ENCODE results near the gene RAB6D. TPM values are rescaled to one million over a fixed set of nuclear protein-coding genes. Genes with fewer than 3 reads are reported as not detected.
A peak's percentile ranks its signal among the peaks of the same experiment; 100 is the strongest.
"Not testable (repeated sequence)": the region's sequence is repeated elsewhere in the genome, so short reads cannot be mapped to it uniquely, and the experiment has no call there.

The RAB6D gene
- total RNA-seq, 1 experiment from 2014 or later = 0.22 TPM

DNA sequence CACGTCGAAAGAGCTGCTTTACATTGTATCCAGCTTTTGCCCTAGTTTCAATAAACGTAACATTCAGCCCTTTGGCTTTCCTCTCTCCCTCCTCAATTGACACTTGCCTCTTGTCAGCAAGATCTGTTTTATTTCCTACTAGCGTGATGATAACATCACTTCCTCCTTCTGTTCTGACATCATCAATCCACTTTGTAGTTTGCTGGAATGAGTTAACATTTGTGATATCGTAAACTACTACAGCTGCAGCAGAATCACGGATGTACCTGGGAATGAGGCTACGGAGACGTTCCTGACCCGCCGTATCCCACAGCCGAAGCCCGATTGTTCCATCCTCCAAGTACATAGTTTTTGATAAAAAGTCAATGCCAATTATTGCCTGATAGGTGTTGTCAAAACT is 755 bp downstream of the RAB6D start:
- Mint-ChIP-seq H3K4me1 (peaks cover 16% of the 10 kb centered on the region), H3K27me3 (ENCODE audit: low read depth) (peaks cover 46% of the 10 kb centered on the region), H3K4me3 (peak overlapping the region; percentile 62)
- CTCF ChIA-PET; DNase-seq (ENCODE audit: low spot score); H3K27ac Mint-ChIP-seq; H3K9me3 Mint-ChIP-seq; H3K36me3 Mint-ChIP-seq; POLR2A ChIA-PET: not testable (repeated sequence)
- ATAC-seq = peak; percentile 13

DNA sequence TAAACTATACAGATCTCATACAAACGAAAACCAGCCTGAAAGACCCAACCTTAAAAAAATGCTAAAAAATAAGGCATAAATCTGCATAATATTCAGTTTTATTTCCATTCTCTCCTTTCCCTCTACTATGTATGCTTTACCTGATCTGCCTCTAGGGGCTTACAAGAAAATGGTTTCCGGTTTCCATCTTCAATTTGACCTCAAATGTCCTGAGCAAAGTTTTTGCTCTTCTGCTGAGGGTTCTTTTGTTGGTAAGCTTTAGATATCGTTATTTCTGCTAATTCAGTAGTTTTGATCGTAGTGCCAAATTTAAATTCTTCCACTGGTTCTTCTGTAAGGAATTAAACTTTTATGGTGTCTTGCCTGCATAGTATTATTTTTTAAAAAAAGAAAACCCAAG is 2.2 kb downstream of the RAB6D start:
- POLR2A ChIA-PET; CTCF ChIA-PET; ATAC-seq; DNase-seq (ENCODE audit: low spot score); H3K9me3 Mint-ChIP-seq; H3K36me3 Mint-ChIP-seq; H3K4me3 Mint-ChIP-seq; H3K27ac Mint-ChIP-seq: not testable (repeated sequence)
- peaks cover 49% of the 10 kb centered on the region for H3K27me3 Mint-ChIP-seq (ENCODE audit: low read depth)
- peaks cover 16% of the 10 kb centered on the region for H3K4me1 Mint-ChIP-seq

DNA sequence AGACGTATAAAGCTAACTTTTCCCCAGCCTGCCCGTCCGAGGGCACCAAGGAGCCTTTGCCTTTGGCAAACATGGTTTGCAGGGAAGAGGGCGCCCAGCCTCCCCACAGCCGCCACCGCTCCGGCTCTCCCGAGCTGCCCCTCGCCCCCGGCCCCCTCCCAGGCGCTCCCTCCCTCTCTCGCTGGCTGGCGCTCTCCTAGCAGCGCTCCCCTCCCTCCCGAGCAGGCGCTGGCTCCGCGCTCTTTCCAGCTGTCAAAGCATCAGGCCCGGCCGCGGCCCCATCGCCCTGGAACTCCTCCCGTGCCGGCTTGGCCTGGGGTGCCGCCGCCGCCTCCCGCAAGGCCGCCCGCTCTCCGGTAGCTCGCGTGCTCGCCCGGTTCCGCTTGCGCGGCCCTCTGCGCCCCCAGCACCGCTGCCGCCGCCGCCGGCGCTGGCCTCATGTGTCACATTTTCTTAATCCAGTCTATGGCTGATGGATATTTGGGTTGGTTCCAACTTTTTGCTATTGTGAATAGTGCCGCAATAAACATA is 10.7 kb downstream of the RAB6D start:
- H3K27ac Mint-ChIP-seq; H3K36me3 Mint-ChIP-seq; H3K9me3 Mint-ChIP-seq; DNase-seq (ENCODE audit: low spot score); CTCF ChIA-PET; POLR2A ChIA-PET; H3K4me1 Mint-ChIP-seq: not testable (repeated sequence)
- ATAC-seq = peak; percentile 83
- Mint-ChIP-seq H3K27me3 (ENCODE audit: low read depth) (peaks cover 43% of the 10 kb centered on the region), H3K4me3 (peak overlapping the region; percentile 54)

DNA sequence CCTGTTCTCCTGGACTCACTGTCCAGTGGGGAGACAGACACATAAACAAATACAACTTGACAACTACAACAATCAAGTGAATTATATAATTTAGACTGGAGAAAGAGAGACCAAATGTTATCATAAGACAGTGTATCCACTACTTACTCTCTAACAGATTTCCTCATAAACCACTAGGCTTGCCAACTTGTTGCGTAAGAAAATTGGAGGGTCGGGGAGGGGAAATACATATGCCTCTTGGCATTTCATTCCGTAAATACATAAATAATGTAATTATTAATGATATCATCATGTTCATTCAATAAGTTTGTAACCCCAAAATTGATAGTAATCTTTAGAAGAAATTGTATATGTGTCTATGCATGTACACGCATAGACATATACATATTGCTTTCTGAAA is 14.9 kb downstream of the RAB6D start:
- ChIA-PET POLR2A (no interaction called here), CTCF (no interaction called here)
- H3K4me3 Mint-ChIP-seq = no peak overlapping the region
- no peak overlapping the region for H3K27ac Mint-ChIP-seq
- H3K4me1 Mint-ChIP-seq = peaks cover 8% of the 10 kb centered on the region
- DNase-seq (ENCODE audit: low spot score) (no peak), ATAC-seq (no peak)
- TF ChIP-seq ZNF232 (CRISPR knock-in tag; IDR thresholded peaks at IDR 0.05) (no peak), TEAD1 (CRISPR knock-in tag; IDR thresholded peaks at IDR 0.05) (no peak), ETV6 (CRISPR knock-in tag; IDR thresholded peaks at IDR 0.05) (no peak), ELF4 (CRISPR knock-in tag; IDR thresholded peaks at IDR 0.05; ENCODE audit: low read depth) (no peak), EMX1 (CRISPR knock-in tag; IDR thresholded peaks at IDR 0.05) (no peak), SMAD4 (CRISPR knock-in tag; IDR thresholded peaks at IDR 0.05) (no peak)
- TF ChIP-seq, protein P1, sequence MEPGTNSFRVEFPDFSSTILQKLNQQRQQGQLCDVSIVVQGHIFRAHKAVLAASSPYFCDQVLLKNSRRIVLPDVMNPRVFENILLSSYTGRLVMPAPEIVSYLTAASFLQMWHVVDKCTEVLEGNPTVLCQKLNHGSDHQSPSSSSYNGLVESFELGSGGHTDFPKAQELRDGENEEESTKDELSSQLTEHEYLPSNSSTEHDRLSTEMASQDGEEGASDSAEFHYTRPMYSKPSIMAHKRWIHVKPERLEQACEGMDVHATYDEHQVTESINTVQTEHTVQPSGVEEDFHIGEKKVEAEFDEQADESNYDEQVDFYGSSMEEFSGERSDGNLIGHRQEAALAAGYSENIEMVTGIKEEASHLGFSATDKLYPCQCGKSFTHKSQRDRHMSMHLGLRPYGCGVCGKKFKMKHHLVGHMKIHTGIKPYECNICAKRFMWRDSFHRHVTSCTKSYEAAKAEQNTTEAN (CRISPR knock-in tag; IDR thresholded peaks at IDR 0.05) = no peak
- TF ChIP-seq, protein P2, sequence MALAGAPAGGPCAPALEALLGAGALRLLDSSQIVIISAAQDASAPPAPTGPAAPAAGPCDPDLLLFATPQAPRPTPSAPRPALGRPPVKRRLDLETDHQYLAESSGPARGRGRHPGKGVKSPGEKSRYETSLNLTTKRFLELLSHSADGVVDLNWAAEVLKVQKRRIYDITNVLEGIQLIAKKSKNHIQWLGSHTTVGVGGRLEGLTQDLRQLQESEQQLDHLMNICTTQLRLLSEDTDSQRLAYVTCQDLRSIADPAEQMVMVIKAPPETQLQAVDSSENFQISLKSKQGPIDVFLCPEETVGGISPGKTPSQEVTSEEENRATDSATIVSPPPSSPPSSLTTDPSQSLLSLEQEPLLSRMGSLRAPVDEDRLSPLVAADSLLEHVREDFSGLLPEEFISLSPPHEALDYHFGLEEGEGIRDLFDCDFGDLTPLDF (CRISPR knock-in tag; IDR thresholded peaks at IDR 0.05) = no peak
- peaks cover 22% of the 10 kb centered on the region for H3K27me3 Mint-ChIP-seq (ENCODE audit: low read depth)
- peaks cover 23% of the 10 kb centered on the region for H3K9me3 Mint-ChIP-seq
- H3K36me3 Mint-ChIP-seq = peaks cover 10% of the 10 kb centered on the region

DNA sequence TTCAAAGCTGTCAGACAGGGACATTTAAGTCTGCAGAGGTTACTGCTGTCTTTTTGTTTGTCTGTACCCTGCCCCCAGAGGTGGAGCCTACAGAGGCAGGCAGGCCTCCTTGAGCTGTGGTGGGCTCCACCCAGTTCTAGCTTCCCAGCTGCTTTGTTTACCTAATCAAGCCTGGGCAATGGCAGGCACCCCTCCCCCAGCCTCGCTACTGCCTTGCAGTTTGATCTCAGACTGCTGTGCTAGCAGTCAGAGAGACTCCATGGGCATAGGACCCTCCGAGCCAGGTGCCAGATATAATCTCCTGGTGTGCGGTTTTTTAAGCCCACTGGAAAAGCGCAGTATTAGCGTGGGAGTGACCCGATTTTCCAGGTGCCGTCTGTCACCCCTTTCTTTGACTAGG is 16.9 kb downstream of the RAB6D start:
- ATAC-seq; H3K27ac Mint-ChIP-seq; H3K36me3 Mint-ChIP-seq; POLR2A ChIA-PET; H3K4me1 Mint-ChIP-seq; CTCF ChIA-PET; H3K4me3 Mint-ChIP-seq; H3K27me3 Mint-ChIP-seq (ENCODE audit: low read depth): not testable (repeated sequence)
- peaks cover 24% of the 10 kb centered on the region for H3K9me3 Mint-ChIP-seq
- DNase-seq (ENCODE audit: low spot score) = peak; percentile 25

DNA sequence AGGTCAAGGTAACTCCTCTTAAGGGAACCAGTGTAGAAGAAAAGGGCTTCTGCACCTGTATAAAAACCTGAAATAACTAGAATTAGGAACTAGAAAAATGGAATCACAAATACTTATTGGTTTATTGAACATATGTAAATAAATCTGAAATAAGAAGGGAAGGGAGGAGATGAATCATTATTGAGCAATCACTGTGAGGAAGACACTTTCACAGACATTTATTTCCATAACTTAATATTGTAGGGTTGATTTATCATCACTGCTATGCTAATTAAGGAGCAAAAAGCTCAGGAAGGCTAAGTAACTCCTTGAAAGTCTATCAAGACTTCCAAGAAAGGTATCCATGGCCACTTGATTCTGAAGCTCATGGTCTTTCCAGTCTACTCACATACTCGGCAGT is 24.7 kb downstream of the RAB6D start:
- CTCF ChIA-PET = not testable (repeated sequence)

DNA sequence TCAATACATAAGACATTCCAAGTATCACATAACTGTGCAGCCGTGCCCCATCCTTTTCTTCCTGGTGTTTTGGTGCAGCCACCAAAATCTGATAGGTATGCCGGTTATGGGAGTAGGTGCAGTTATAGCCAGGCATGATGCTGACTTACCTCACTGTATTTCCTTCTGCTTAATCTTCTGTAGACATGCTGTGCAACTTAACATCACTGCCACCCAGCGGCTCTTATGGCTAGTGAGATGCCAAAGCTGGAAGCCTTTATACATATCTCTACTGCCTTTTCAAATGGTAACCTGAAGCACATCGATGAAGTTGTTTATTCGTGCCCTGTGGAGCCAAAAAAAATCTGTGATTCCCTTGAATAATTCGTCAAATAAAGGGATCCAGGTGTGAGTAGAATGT is 28.6 kb downstream of the RAB6D start:
- H3K36me3 Mint-ChIP-seq; H3K9me3 Mint-ChIP-seq; H3K4me3 Mint-ChIP-seq; H3K27ac Mint-ChIP-seq; H3K27me3 Mint-ChIP-seq (ENCODE audit: low read depth); DNase-seq (ENCODE audit: low spot score); ATAC-seq: not testable (repeated sequence)
- POLR2A ChIA-PET = interaction anchor here (0.8 kb wide), 1 partner anchor 182 kb away, joined by 3 read pairs; no protein-coding TSS in a partner anchor
- CTCF ChIA-PET = interaction anchor here (1.1 to 1.2 kb wide), 3 partner anchors 35 to 183 kb away, joined by 3 to 5 read pairs (median 3); no protein-coding TSS in a partner anchor
- H3K4me1 Mint-ChIP-seq = peaks cover 12% of the 10 kb centered on the region

More for the DNA sequence above, 24.7 kb downstream of the RAB6D start:
- DNase-seq (ENCODE audit: low spot score); H3K4me1 Mint-ChIP-seq; H3K4me3 Mint-ChIP-seq; H3K36me3 Mint-ChIP-seq; H3K27ac Mint-ChIP-seq; ATAC-seq; POLR2A ChIA-PET; H3K27me3 Mint-ChIP-seq (ENCODE audit: low read depth): not testable (repeated sequence)
- peaks cover 14% of the 10 kb centered on the region; the same call in 1 of the 2 replicates for H3K9me3 Mint-ChIP-seq
